ENCODE measurements around the gene FBXO2. TPM values are rescaled to one million over a fixed set of nuclear protein-coding genes. Genes with fewer than 3 reads are reported as not detected.

Gene FBXO2
- total RNA-seq, 1 donor from 2014 or later = 1.4 TPM

DNA sequence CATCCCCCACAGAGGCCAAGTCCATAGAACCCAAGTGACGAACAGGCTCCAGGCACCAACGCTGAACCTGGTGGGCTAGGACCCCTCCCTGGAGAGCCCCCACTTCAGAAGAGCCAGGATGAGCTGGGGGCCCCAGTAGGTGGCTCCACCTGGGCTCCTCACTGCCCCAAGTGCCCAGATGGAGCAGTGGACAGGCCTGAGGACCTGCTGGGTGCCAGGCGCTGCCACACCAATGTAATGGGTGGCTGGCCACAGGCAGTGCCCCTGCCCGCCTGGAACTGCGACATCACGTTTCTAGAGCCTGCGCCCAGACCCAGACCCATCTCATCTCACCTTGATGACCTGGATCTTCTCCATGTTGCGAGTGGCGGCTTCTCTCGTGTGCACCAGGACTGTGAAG is 21.1 kb upstream of the FBXO2 start:
- Mint-ChIP-seq H3K9me3 (ENCODE audit: unreplicated experiment) (no peaks in the 10 kb centered on the region), H3K27me3 (ENCODE audit: unreplicated experiment) (no peaks in the 10 kb centered on the region), H3K4me1 (ENCODE audit: unreplicated experiment) (peaks cover 12% of the 10 kb centered on the region), H3K36me3 (ENCODE audit: unreplicated experiment) (peaks cover 8% of the 10 kb centered on the region), H3K4me3 (ENCODE audit: unreplicated experiment) (no peak overlapping the region), H3K27ac (ENCODE audit: unreplicated experiment) (no peak overlapping the region)
- TF ChIP-seq, protein P1, sequence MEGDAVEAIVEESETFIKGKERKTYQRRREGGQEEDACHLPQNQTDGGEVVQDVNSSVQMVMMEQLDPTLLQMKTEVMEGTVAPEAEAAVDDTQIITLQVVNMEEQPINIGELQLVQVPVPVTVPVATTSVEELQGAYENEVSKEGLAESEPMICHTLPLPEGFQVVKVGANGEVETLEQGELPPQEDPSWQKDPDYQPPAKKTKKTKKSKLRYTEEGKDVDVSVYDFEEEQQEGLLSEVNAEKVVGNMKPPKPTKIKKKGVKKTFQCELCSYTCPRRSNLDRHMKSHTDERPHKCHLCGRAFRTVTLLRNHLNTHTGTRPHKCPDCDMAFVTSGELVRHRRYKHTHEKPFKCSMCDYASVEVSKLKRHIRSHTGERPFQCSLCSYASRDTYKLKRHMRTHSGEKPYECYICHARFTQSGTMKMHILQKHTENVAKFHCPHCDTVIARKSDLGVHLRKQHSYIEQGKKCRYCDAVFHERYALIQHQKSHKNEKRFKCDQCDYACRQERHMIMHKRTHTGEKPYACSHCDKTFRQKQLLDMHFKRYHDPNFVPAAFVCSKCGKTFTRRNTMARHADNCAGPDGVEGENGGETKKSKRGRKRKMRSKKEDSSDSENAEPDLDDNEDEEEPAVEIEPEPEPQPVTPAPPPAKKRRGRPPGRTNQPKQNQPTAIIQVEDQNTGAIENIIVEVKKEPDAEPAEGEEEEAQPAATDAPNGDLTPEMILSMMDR (IDR thresholded peaks at IDR 0.05) = no peak
- no peak for DNase-seq (ENCODE audit: extremely low spot score, unreplicated experiment)

DNA sequence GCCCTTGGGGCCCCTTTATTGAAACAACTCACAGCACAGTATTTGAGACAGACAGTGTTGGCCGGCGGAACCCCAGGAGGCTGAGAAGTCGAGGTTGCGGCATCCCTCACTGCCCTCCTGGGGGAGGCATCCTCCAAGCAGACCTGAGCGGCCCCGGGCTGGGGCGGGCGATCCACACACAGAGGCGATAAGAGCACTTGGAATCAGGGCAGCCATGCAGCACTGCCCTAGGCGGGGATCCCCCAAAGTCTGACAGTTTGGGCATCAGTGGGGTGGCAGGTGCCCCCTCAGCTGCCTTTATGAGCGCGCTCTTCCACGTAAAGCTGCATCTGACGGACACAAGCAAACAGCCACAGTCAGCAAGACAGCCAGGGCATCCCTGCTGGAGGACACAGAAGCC is 20.3 kb upstream of the FBXO2 start:
- Mint-ChIP-seq H3K27me3 (ENCODE audit: unreplicated experiment) (no peaks in the 10 kb centered on the region), H3K27ac (ENCODE audit: unreplicated experiment) (no peak overlapping the region), H3K4me1 (ENCODE audit: unreplicated experiment) (peaks cover 7% of the 10 kb centered on the region), H3K4me3 (ENCODE audit: unreplicated experiment) (no peak overlapping the region), H3K9me3 (ENCODE audit: unreplicated experiment) (no peaks in the 10 kb centered on the region), H3K36me3 (ENCODE audit: unreplicated experiment) (peaks cover 8% of the 10 kb centered on the region)
- no peak for DNase-seq (ENCODE audit: extremely low spot score, unreplicated experiment)
- TF ChIP-seq, protein P1 (IDR thresholded peaks at IDR 0.05) = no peak

DNA sequence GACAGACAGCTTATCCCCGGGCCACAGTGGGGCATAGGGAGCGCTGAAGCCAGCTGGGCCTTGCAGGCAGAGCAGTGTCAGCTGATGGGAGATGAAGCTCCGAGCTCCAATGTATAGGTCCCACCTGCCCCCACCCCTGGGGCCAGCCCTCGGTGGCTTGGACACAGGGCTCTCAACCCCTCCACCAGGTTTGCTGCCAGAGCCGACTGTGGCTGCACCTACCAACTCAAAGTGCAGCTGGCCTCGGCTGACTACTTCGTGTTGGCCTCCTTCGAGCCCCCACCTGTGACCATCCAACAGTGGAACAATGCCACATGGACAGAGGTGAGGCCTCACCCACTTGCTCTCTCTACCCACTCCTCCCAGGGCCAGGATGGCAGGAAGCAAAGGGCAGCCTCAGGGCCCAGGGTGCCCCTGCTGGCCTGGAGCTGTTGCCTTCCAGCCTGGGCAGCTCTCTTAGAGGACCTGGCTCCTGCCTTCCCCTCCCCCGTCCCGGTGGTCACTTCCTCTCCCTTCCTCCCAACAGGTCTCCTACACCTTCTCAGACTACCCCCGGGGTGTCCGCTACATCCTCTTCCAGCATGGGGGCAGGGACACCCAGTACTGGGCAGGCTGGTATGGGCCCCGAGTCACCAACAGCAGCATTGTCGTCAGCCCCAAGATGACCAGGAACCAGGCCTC is 19.0 kb upstream of the FBXO2 start:
- Mint-ChIP-seq H3K4me1 (ENCODE audit: unreplicated experiment) (no peaks in the 10 kb centered on the region), H3K4me3 (ENCODE audit: unreplicated experiment) (no peak overlapping the region), H3K36me3 (ENCODE audit: unreplicated experiment) (peaks cover 11% of the 10 kb centered on the region), H3K27me3 (ENCODE audit: unreplicated experiment) (no peaks in the 10 kb centered on the region), H3K27ac (ENCODE audit: unreplicated experiment) (no peak overlapping the region), H3K9me3 (ENCODE audit: unreplicated experiment) (no peaks in the 10 kb centered on the region)
- DNase-seq (ENCODE audit: extremely low spot score, unreplicated experiment) = peak; percentile 82
- TF ChIP-seq, protein P1 (IDR thresholded peaks at IDR 0.05) = no peak

DNA sequence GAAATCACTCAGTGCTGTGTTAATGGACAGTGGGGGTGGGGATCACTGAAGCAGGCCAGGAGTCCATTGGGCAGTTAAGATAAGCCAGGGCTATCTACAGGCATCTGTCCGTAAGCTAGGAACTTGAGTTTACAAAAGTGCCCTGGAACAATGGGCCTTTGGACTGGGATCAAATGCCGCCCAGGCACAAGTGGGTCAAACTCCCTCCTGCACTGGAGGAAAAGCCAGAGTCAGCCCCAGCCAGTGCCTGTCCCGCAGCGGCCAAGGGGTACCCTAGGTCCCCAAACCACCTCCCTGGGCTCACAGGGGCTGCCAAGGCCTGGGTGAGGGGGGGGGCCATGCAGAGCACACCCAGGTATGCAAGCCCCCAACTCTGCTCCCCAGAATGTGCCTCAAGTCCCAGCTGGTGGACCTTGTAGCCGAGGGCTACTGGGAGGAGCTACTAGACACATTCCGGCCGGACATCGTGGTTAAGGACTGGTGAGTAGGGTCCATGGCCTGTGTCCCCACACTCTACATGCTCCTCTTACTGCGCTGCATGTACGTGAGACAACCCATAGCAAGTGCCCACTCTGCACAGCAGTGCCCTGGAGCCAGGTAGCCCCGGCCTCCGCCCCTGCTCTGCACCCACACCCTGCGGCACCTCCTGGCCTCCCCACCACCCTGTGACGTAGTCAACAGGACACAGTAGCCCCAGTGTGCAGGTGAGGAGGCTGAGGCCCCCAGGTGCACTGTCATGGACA is 17.5 kb upstream of the FBXO2 start:
- DNase-seq (ENCODE audit: extremely low spot score, unreplicated experiment) = no peak
- TF ChIP-seq, protein P1 (IDR thresholded peaks at IDR 0.05) = no peak
- Mint-ChIP-seq H3K36me3 (ENCODE audit: unreplicated experiment) (peaks cover 11% of the 10 kb centered on the region), H3K9me3 (ENCODE audit: unreplicated experiment) (no peaks in the 10 kb centered on the region), H3K4me3 (ENCODE audit: unreplicated experiment) (no peak overlapping the region), H3K27me3 (ENCODE audit: unreplicated experiment) (no peaks in the 10 kb centered on the region), H3K27ac (ENCODE audit: unreplicated experiment) (no peak overlapping the region), H3K4me1 (ENCODE audit: unreplicated experiment) (no peaks in the 10 kb centered on the region)

DNA sequence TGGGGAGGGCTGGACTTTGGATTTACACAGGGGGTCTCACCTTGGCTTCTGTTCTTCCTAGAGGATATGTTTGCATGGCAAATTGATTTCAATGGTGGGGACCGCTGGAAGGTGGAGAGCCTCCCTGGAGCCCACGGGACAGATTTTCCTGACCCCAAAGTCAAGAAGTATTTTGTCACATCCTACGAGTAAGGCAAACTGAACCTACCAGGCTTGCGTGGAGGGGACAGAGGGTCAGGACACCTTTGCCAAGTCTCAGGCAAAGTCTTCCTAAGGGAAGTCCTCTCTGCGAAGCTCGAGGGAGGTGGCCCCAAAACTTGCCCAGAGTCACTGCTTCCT is 16.9 kb upstream of the FBXO2 start:
- DNase-seq (ENCODE audit: extremely low spot score, unreplicated experiment) = no peak
- H3K4me3 Mint-ChIP-seq (ENCODE audit: unreplicated experiment) = no peak overlapping the region
- H3K27me3 Mint-ChIP-seq (ENCODE audit: unreplicated experiment) = no peaks in the 10 kb centered on the region
- TF ChIP-seq, protein P1 (IDR thresholded peaks at IDR 0.05) = no peak
- H3K4me1 Mint-ChIP-seq (ENCODE audit: unreplicated experiment) = no peaks in the 10 kb centered on the region
- no peak overlapping the region for H3K27ac Mint-ChIP-seq (ENCODE audit: unreplicated experiment)
- no peaks in the 10 kb centered on the region for H3K9me3 Mint-ChIP-seq (ENCODE audit: unreplicated experiment)
- H3K36me3 Mint-ChIP-seq (ENCODE audit: unreplicated experiment) = peaks cover 11% of the 10 kb centered on the region
